ENCODE measurements around the gene SHC1. TPM values are rescaled to one million over a fixed set of nuclear protein-coding genes. Genes with fewer than 3 reads are reported as not detected.

Gene SHC1
- total and polyA plus RNA-seq, 4 experiments from 2014 or later = 36.4 to 81.7 (median 61.4) TPM

- Histone ChIP-seq H3K27me3 (ENCODE audit: insufficient read depth, low read length) (no peaks in the 10 kb centered on the region), H3K36me3 (ENCODE audit: insufficient read depth, low read length) (peaks cover 42% of the 10 kb centered on the region), H3K4me3 (ENCODE audit: low read length in 2 of 2) (no peak overlapping the region), H3K9me3 (ENCODE audit: control insufficient read depth in 1 of 2, low read length in 2 of 2) (no peaks in the 10 kb centered on the region), H3K4me1 (ENCODE audit: insufficient read depth, low read length) (peaks cover 13% of the 10 kb centered on the region), H3K27ac (ENCODE audit: low read depth, low read length) (no peak overlapping the region)
- H3K9me3 Mint-ChIP-seq = no peaks in the 10 kb centered on the region
- H3K27me3 Mint-ChIP-seq = no peaks in the 10 kb centered on the region
- peaks cover 44 to 61% of the 10 kb centered on the region in 2 donors for H3K36me3 Mint-ChIP-seq
- CTCF ChIA-PET (ENCODE audit: partially characterized antibody) = interaction anchor here (2.5 kb wide), 1 partner anchor 10 kb away, joined by 10 read pairs; the partner anchor contains the start of gene PMVK
- H3K4me3 Mint-ChIP-seq = no peak overlapping the region
- no peak for DNase-seq
- intact Hi-C loops (cut with micrococcal nuclease) = no loop called here
- peak overlapping the region in 3 of 7 donors; percentile 29 to 82 (median 73) for H3K27ac Mint-ChIP-seq
- POLR2A ChIA-PET (ENCODE audit: partially characterized antibody) = interaction anchor here (1.4 to 3.1 kb wide), 2 partner anchors 11 to 29 kb away, joined by 5 to 19 read pairs; partner anchors contain the start of genes PBXIP1 and PMVK
- peaks cover 4 to 17% (median 12%) of the 10 kb centered on the region in 4 donors for H3K4me1 Mint-ChIP-seq
Observed at GRCh38 chr1:154926201-154926600, 44.3 kb downstream of the SHC1 start.

GRCh38 chr1:154925335-154926170, 45.0 kb downstream of the SHC1 start:
- Mint-ChIP-seq H3K27me3 (no peaks in the 10 kb centered on the region), H3K4me3 (no peak overlapping the region), H3K4me1 (peaks cover 4 to 17% (median 12%) of the 10 kb centered on the region in 4 donors), H3K27ac (peak overlapping the region in 6 of 7 donors; percentile 53 to 82 (median 68)), H3K36me3 (peaks cover 44 to 59% of the 10 kb centered on the region in 2 donors), H3K9me3 (no peaks in the 10 kb centered on the region)
- Histone ChIP-seq H3K27me3 (ENCODE audit: insufficient read depth, low read length) (no peaks in the 10 kb centered on the region), H3K27ac (ENCODE audit: low read depth, low read length) (peak overlapping the region; percentile 18), H3K4me3 (ENCODE audit: low read length in 2 of 2) (no peak overlapping the region), H3K36me3 (ENCODE audit: insufficient read depth, low read length) (peaks cover 42% of the 10 kb centered on the region), H3K4me1 (ENCODE audit: insufficient read depth, low read length) (peaks cover 13% of the 10 kb centered on the region), H3K9me3 (ENCODE audit: control insufficient read depth in 1 of 2, low read length in 2 of 2) (no peaks in the 10 kb centered on the region)
- POLR2A ChIA-PET (ENCODE audit: partially characterized antibody) = interaction anchor here (0.5 to 1.4 kb wide), 3 partner anchors 11 to 30 kb away, joined by 4 to 7 read pairs (median 5); partner anchors contain the start of genes PBXIP1 and PMVK
- CTCF ChIA-PET (ENCODE audit: partially characterized antibody) = interaction anchor here (2.5 kb wide), 1 partner anchor 11 kb away, joined by 10 read pairs; the partner anchor contains the start of gene PMVK
- DNase-seq = no peak
- intact Hi-C loops (cut with micrococcal nuclease) = no loop called here

GRCh38 chr1:154923695-154924094, 46.9 kb downstream of the SHC1 start:
- H3K4me3 Mint-ChIP-seq = no peak overlapping the region
- H3K4me3 ChIP-seq (ENCODE audit: low read length in 2 of 2) = no peak overlapping the region
- ChIA-PET CTCF (ENCODE audit: partially characterized antibody) (interaction anchor here (2.5 kb wide), 1 partner anchor 12 kb away, joined by 10 read pairs; the partner anchor contains the start of gene PMVK), POLR2A (ENCODE audit: partially characterized antibody) (no interaction called here)
- no peak overlapping the region for H3K27ac ChIP-seq (ENCODE audit: low read depth, low read length)
- peak overlapping the region in 2 of 7 donors; percentile 24 to 71 for H3K27ac Mint-ChIP-seq
- H3K4me1 Mint-ChIP-seq = peaks cover 4 to 17% (median 12%) of the 10 kb centered on the region in 4 donors
- no peaks in the 10 kb centered on the region for H3K9me3 Mint-ChIP-seq
- H3K27me3 Mint-ChIP-seq = no peaks in the 10 kb centered on the region
- H3K4me1 ChIP-seq (ENCODE audit: insufficient read depth, low read length) = peaks cover 13% of the 10 kb centered on the region
- H3K36me3 ChIP-seq (ENCODE audit: insufficient read depth, low read length) = peaks cover 36% of the 10 kb centered on the region
- H3K27me3 ChIP-seq (ENCODE audit: insufficient read depth, low read length) = no peaks in the 10 kb centered on the region
- no peaks in the 10 kb centered on the region for H3K9me3 ChIP-seq (ENCODE audit: control insufficient read depth in 1 of 2, low read length in 2 of 2)
- no peak for DNase-seq
- intact Hi-C loops (cut with micrococcal nuclease) = no loop called here
- H3K36me3 Mint-ChIP-seq = peaks cover 40 to 52% of the 10 kb centered on the region in 2 donors

- POLR2A ChIA-PET (ENCODE audit: partially characterized antibody) = no interaction called here
- H3K36me3 ChIP-seq (ENCODE audit: insufficient read depth, low read length) = no peaks in the 10 kb centered on the region
- H3K9me3 Mint-ChIP-seq = peaks cover 0 to 5% (median 0%) of the 10 kb centered on the region in 8 donors
- CTCF ChIA-PET (ENCODE audit: partially characterized antibody) = interaction anchor here (0.8 to 1.3 kb wide), 3 partner anchors 17 to 260 kb away, joined by 3 read pairs; partner anchors contain the start of gene KRTCAP2
- no peak overlapping the region for H3K27ac ChIP-seq (ENCODE audit: low read depth, low read length)
- H3K9me3 ChIP-seq (ENCODE audit: control insufficient read depth in 1 of 2, low read length in 2 of 2) = no peaks in the 10 kb centered on the region
- H3K27ac Mint-ChIP-seq = no peak overlapping the region
- no peaks in the 10 kb centered on the region for H3K4me1 ChIP-seq (ENCODE audit: insufficient read depth, low read length)
- no peak overlapping the region for H3K4me3 Mint-ChIP-seq
- H3K27me3 Mint-ChIP-seq = no peaks in the 10 kb centered on the region
- H3K27me3 ChIP-seq (ENCODE audit: insufficient read depth, low read length) = no peaks in the 10 kb centered on the region
- no peaks in the 10 kb centered on the region for H3K4me1 Mint-ChIP-seq
- no peak overlapping the region for H3K4me3 ChIP-seq (ENCODE audit: low read length in 2 of 2)
- H3K36me3 Mint-ChIP-seq = peaks cover 5 to 15% of the 10 kb centered on the region in 2 donors
- no peak for DNase-seq
- intact Hi-C loops (cut with micrococcal nuclease) = no loop called here
Observed at GRCh38 chr1:154913273-154913672, 57.3 kb downstream of the SHC1 start.

- peaks cover 5 to 15% of the 10 kb centered on the region in 2 donors for H3K36me3 Mint-ChIP-seq
- no peaks in the 10 kb centered on the region for H3K27me3 Mint-ChIP-seq
- no peak overlapping the region for H3K4me3 Mint-ChIP-seq
- intact Hi-C loops (cut with micrococcal nuclease) = no loop called here
- ChIA-PET CTCF (ENCODE audit: partially characterized antibody) (interaction anchor here (0.8 to 1.3 kb wide), 3 partner anchors 17 to 260 kb away, joined by 3 read pairs; partner anchors contain the start of gene KRTCAP2), POLR2A (ENCODE audit: partially characterized antibody) (no interaction called here)
- Histone ChIP-seq H3K9me3 (ENCODE audit: control insufficient read depth in 1 of 2, low read length in 2 of 2) (no peaks in the 10 kb centered on the region), H3K27me3 (ENCODE audit: insufficient read depth, low read length) (no peaks in the 10 kb centered on the region), H3K4me3 (ENCODE audit: low read length in 2 of 2) (no peak overlapping the region), H3K27ac (ENCODE audit: low read depth, low read length) (no peak overlapping the region), H3K4me1 (ENCODE audit: insufficient read depth, low read length) (no peaks in the 10 kb centered on the region), H3K36me3 (ENCODE audit: insufficient read depth, low read length) (no peaks in the 10 kb centered on the region)
- H3K4me1 Mint-ChIP-seq = no peaks in the 10 kb centered on the region
- peaks cover 0 to 5% (median 0%) of the 10 kb centered on the region in 8 donors for H3K9me3 Mint-ChIP-seq
- H3K27ac Mint-ChIP-seq = no peak overlapping the region
- DNase-seq = no peak
Observed at GRCh38 chr1:154912755-154913154, 57.8 kb downstream of the SHC1 start.

Small RNAs within 50 kb of the gene (microRNA-seq; reads per million reads assigned to microRNA genes)
- not detected for gene MIR4258 (ENCODE audit: borderline microRNAs expressed, borderline number of aligned reads, borderline replicate concordance)

Other genes starting within 250 kb of the SHC1 start
- gene KCNN3, start 100.5 kb downstream of the SHC1 start, total RNA-seq = under 1 TPM in 1 of 2 experiments, not detected in 1; 0.06 TPM
- not detected for gene KCNN3, start 100.5 kb downstream of the SHC1 start, polyA plus RNA-seq
- 10 to 100 TPM; 17.6 to 21.2 TPM for gene PMVK, start 34.0 kb downstream of the SHC1 start, total RNA-seq
- 10 to 100 TPM; 61.7 to 87.0 TPM for gene PMVK, start 34.0 kb downstream of the SHC1 start, polyA plus RNA-seq
- 100 to 1,000 TPM; 435 to 438 TPM for gene PBXIP1, start 14.6 kb downstream of the SHC1 start, total RNA-seq
- 100 to 1,000 TPM; 263 to 404 TPM for gene PBXIP1, start 14.6 kb downstream of the SHC1 start, polyA plus RNA-seq
- 10 to 100 TPM; 78.4 to 80.2 TPM for gene PYGO2, start 9.0 kb downstream of the SHC1 start, total RNA-seq
- 10 to 100 TPM; 22.5 to 54.2 TPM for gene PYGO2, start 9.0 kb downstream of the SHC1 start, polyA plus RNA-seq
- gene CKS1B, start 3.9 kb upstream of the SHC1 start, total RNA-seq = 10 to 100 TPM; 12.2 to 13.0 TPM
- gene CKS1B, start 3.9 kb upstream of the SHC1 start, polyA plus RNA-seq = 10 to 100 TPM; 50.2 to 67.9 TPM
- 10 to 100 TPM; 52.4 to 56.6 TPM for gene FLAD1, start 12.6 kb upstream of the SHC1 start, total RNA-seq
- gene FLAD1, start 12.6 kb upstream of the SHC1 start, polyA plus RNA-seq = 10 to 100 TPM; 48.9 to 75.9 TPM
- gene LENEP, start 22.8 kb upstream of the SHC1 start, total RNA-seq = 1 to 10 TPM; 1.1 to 3.1 TPM
- gene LENEP, start 22.8 kb upstream of the SHC1 start, polyA plus RNA-seq = not detected
- 10 to 100 TPM; 86.3 to 92.7 TPM for gene ZBTB7B, start 32.1 kb upstream of the SHC1 start, total RNA-seq
- 10 to 100 TPM in 1 of 2 donors, 1 to 10 TPM in 1; 3.4 to 11.6 TPM for gene ZBTB7B, start 32.1 kb upstream of the SHC1 start, polyA plus RNA-seq
- gene DCST2, start 63.0 kb upstream of the SHC1 start, total RNA-seq = 1 to 10 TPM; 4.0 to 4.1 TPM
- not detected for gene DCST2, start 63.0 kb upstream of the SHC1 start, polyA plus RNA-seq
- under 1 TPM in 1 of 2 experiments, not detected in 1; 0.14 TPM for gene DCST1, start 63.1 kb upstream of the SHC1 start, total RNA-seq
- gene DCST1, start 63.1 kb upstream of the SHC1 start, polyA plus RNA-seq = not detected
- 10 to 100 TPM; 33.6 to 39.8 TPM for gene ADAM15, start 80.6 kb upstream of the SHC1 start, total RNA-seq
- gene ADAM15, start 80.6 kb upstream of the SHC1 start, polyA plus RNA-seq = 10 to 100 TPM; 14.8 to 18.2 TPM
- gene EFNA4, start 93.0 kb upstream of the SHC1 start, total RNA-seq = 1 to 10 TPM; 6.0 to 8.5 TPM
- gene EFNA4, start 93.0 kb upstream of the SHC1 start, polyA plus RNA-seq = 1 to 10 TPM; 2.5 to 3.5 TPM
- gene EFNA3, start 108.1 kb upstream of the SHC1 start, total RNA-seq = 1 to 10 TPM; 2.0 to 4.3 TPM
- gene EFNA3, start 108.1 kb upstream of the SHC1 start, polyA plus RNA-seq = 1 to 10 TPM in 1 of 2 donors, under 1 TPM in 1; 0.34 to 1.5 TPM
- gene EFNA1, start 157.1 kb upstream of the SHC1 start, total RNA-seq = 1 to 10 TPM; 1.2 to 1.9 TPM
- 1 to 10 TPM in 1 of 2 donors, under 1 TPM in 1; 0.84 to 2.0 TPM for gene EFNA1, start 157.1 kb upstream of the SHC1 start, polyA plus RNA-seq
- gene SLC50A1, start 165.1 kb upstream of the SHC1 start, total RNA-seq = 10 to 100 TPM; 20.1 to 22.8 TPM
- gene SLC50A1, start 165.1 kb upstream of the SHC1 start, polyA plus RNA-seq = 10 to 100 TPM; 50.3 to 91.7 TPM
- gene DPM3, start 169.8 kb upstream of the SHC1 start, total RNA-seq = 10 to 100 TPM; 51.6 to 53.6 TPM
- 100 to 1,000 TPM; 101 to 119 TPM for gene DPM3, start 169.8 kb upstream of the SHC1 start, polyA plus RNA-seq
- gene KRTCAP2, start 202.6 kb upstream of the SHC1 start, total RNA-seq = 100 to 1,000 TPM; 173 to 180 TPM
- 100 to 1,000 TPM; 469 to 488 TPM for gene KRTCAP2, start 202.6 kb upstream of the SHC1 start, polyA plus RNA-seq
- gene TRIM46, start 203.1 kb upstream of the SHC1 start, total RNA-seq = 1 to 10 TPM; 8.4 to 8.5 TPM
- gene TRIM46, start 203.1 kb upstream of the SHC1 start, polyA plus RNA-seq = 1 to 10 TPM; 1.6 to 3.6 TPM
- 10 to 100 TPM; 30.9 to 33.5 TPM for gene THBS3, start 237.2 kb upstream of the SHC1 start, total RNA-seq
- 1 to 10 TPM; 6.1 to 6.7 TPM for gene THBS3, start 237.2 kb upstream of the SHC1 start, polyA plus RNA-seq
- 10 to 100 TPM; 17.7 to 18.2 TPM for gene MTX1, start 237.9 kb upstream of the SHC1 start, total RNA-seq
- gene MTX1, start 237.9 kb upstream of the SHC1 start, polyA plus RNA-seq = 10 to 100 TPM; 42.5 to 65.5 TPM